Measurements from ENCODE around the gene TACC3.

Gene TACC3

GRCh38 chr4:1777822-1778641, 56.7 kb downstream of the TACC3 start:
- DNase-seq, result no peak

GRCh38 chr4:1778642-1779392, 57.5 kb downstream of the TACC3 start:
- no peak for DNase-seq

- DNase-seq, result no peak
Observed at GRCh38 chr4:1779588-1780382, 58.5 kb downstream of the TACC3 start.

- no peak for DNase-seq
Observed at GRCh38 chr4:1780435-1780834, 59.1 kb downstream of the TACC3 start.

- no peak for DNase-seq
Observed at GRCh38 chr4:1783015-1783414, 61.7 kb downstream of the TACC3 start.

GRCh38 chr4:1783970-1784369, 62.6 kb downstream of the TACC3 start:
- no peak for DNase-seq

GRCh38 chr4:1784395-1784788, 63.1 kb downstream of the TACC3 start:
- DNase-seq, result no peak

GRCh38 chr4:1784789-1785591, 63.7 kb downstream of the TACC3 start:
- DNase-seq, result no peak

- no peak for DNase-seq
Observed at GRCh38 chr4:1785592-1785991, 64.3 kb downstream of the TACC3 start.

GRCh38 chr4:1786544-1787362, 65.4 kb downstream of the TACC3 start:
- no peak for DNase-seq

GRCh38 chr4:1787411-1788077, 66.2 kb downstream of the TACC3 start:
- no peak for DNase-seq

- no peak for DNase-seq
Observed at GRCh38 chr4:1788254-1788973, 67.1 kb downstream of the TACC3 start.

- no peak for DNase-seq
Observed at GRCh38 chr4:1789552-1789951, 68.2 kb downstream of the TACC3 start.

GRCh38 chr4:1790005-1790404, 68.7 kb downstream of the TACC3 start:
- DNase-seq, result no peak

- DNase-seq, result no peak
Observed at GRCh38 chr4:1792158-1792831, 71.0 kb downstream of the TACC3 start.

GRCh38 chr4:1792832-1793495, 71.6 kb downstream of the TACC3 start, which contains the start of gene FGFR3:
TSS of gene FGFR3 (plus strand) at chr4:1793293. CDS start at chr4:1793935, 642 bp downstream.
- DNase-seq, result peak; percentile 22 to 37

GRCh38 chr4:1793496-1793840, 72.1 kb downstream of the TACC3 start:
- DNase-seq, result peak; percentile 27 to 51

GRCh38 chr4:1793940-1794808, 72.9 kb downstream of the TACC3 start:
- no peak for DNase-seq
